ENCODE data around the gene CHST3.

Gene CHST3

GRCh38 chr10:72013202-72013945 is 49.2 kb downstream of the CHST3 start:
- Histone ChIP-seq H3K27ac (ENCODE audit: low read depth, low read length) (no peak overlapping the region), H3K4me1 (ENCODE audit: control insufficient read depth, insufficient read depth, low read length, unreplicated experiment) (peaks cover 33% of the 10 kb centered on the region)

GRCh38 chr10:72014197-72014596 is 50.0 kb downstream of the CHST3 start:
- peaks cover 24% of the 10 kb centered on the region for H3K4me1 ChIP-seq (ENCODE audit: control insufficient read depth, insufficient read depth, low read length, unreplicated experiment)
- H3K36me3 ChIP-seq (ENCODE audit: insufficient read depth, low read length), result no peaks in the 10 kb centered on the region
- no peaks in the 10 kb centered on the region for H3K79me2 ChIP-seq (ENCODE audit: control insufficient read depth, insufficient read depth, low read length, unreplicated experiment)
- H3K4me3 ChIP-seq (ENCODE audit: low read depth, low read length), result no peak overlapping the region
- H3K27me3 ChIP-seq (ENCODE audit: insufficient read depth, low read length), result no peaks in the 10 kb centered on the region
- no peak overlapping the region for H3K27ac ChIP-seq (ENCODE audit: low read depth, low read length)
- H2AFZ ChIP-seq (ENCODE audit: low read length, unreplicated experiment), result no peak overlapping the region

More at GRCh38 chr10:72013202-72013945, 49.2 kb downstream of the CHST3 start:
- Histone ChIP-seq H3K36me3 (ENCODE audit: insufficient read depth, low read length) (no peaks in the 10 kb centered on the region), H3K27me3 (ENCODE audit: insufficient read depth, low read length) (no peaks in the 10 kb centered on the region), H3K4me3 (ENCODE audit: low read depth, low read length) (no peak overlapping the region), H3K79me2 (ENCODE audit: control insufficient read depth, insufficient read depth, low read length, unreplicated experiment) (no peaks in the 10 kb centered on the region), H2AFZ (ENCODE audit: low read length, unreplicated experiment) (no peak overlapping the region)

- H3K4me3 ChIP-seq (ENCODE audit: low read depth, low read length), result no peak overlapping the region
- no peaks in the 10 kb centered on the region for H3K27me3 ChIP-seq (ENCODE audit: insufficient read depth, low read length)
- H3K4me1 ChIP-seq (ENCODE audit: control insufficient read depth, insufficient read depth, low read length, unreplicated experiment), result peaks cover 18% of the 10 kb centered on the region
- no peaks in the 10 kb centered on the region for H3K36me3 ChIP-seq (ENCODE audit: insufficient read depth, low read length)
- H3K27ac ChIP-seq (ENCODE audit: low read depth, low read length), result no peak overlapping the region
- H3K79me2 ChIP-seq (ENCODE audit: control insufficient read depth, insufficient read depth, low read length, unreplicated experiment), result no peaks in the 10 kb centered on the region
- H2AFZ ChIP-seq (ENCODE audit: low read length, unreplicated experiment), result no peak overlapping the region
Observed at GRCh38 chr10:72014785-72015480, 50.7 kb downstream of the CHST3 start.

- Histone ChIP-seq H2AFZ (ENCODE audit: low read length, unreplicated experiment) (no peak overlapping the region), H3K36me3 (ENCODE audit: insufficient read depth, low read length) (no peaks in the 10 kb centered on the region), H3K4me1 (ENCODE audit: control insufficient read depth, insufficient read depth, low read length, unreplicated experiment) (peaks cover 11% of the 10 kb centered on the region), H3K79me2 (ENCODE audit: control insufficient read depth, insufficient read depth, low read length, unreplicated experiment) (no peaks in the 10 kb centered on the region), H3K27ac (ENCODE audit: low read depth, low read length) (no peak overlapping the region), H3K27me3 (ENCODE audit: insufficient read depth, low read length) (no peaks in the 10 kb centered on the region), H3K4me3 (ENCODE audit: low read depth, low read length) (no peak overlapping the region)
Observed at GRCh38 chr10:72015841-72016240, 51.6 kb downstream of the CHST3 start.

GRCh38 chr10:72016608-72017300 is 52.6 kb downstream of the CHST3 start:
- H3K4me3 ChIP-seq (ENCODE audit: low read depth, low read length), result no peak overlapping the region
- no peak overlapping the region for H2AFZ ChIP-seq (ENCODE audit: low read length, unreplicated experiment)
- H3K79me2 ChIP-seq (ENCODE audit: control insufficient read depth, insufficient read depth, low read length, unreplicated experiment), result no peaks in the 10 kb centered on the region
- no peak overlapping the region for H3K27ac ChIP-seq (ENCODE audit: low read depth, low read length)
- H3K27me3 ChIP-seq (ENCODE audit: insufficient read depth, low read length), result no peaks in the 10 kb centered on the region
- no peaks in the 10 kb centered on the region for H3K36me3 ChIP-seq (ENCODE audit: insufficient read depth, low read length)
- H3K4me1 ChIP-seq (ENCODE audit: control insufficient read depth, insufficient read depth, low read length, unreplicated experiment), result peaks cover 11% of the 10 kb centered on the region

- Histone ChIP-seq H3K4me1 (ENCODE audit: control insufficient read depth, insufficient read depth, low read length, unreplicated experiment) (peaks cover 11% of the 10 kb centered on the region), H2AFZ (ENCODE audit: low read length, unreplicated experiment) (no peak overlapping the region), H3K36me3 (ENCODE audit: insufficient read depth, low read length) (no peaks in the 10 kb centered on the region), H3K79me2 (ENCODE audit: control insufficient read depth, insufficient read depth, low read length, unreplicated experiment) (no peaks in the 10 kb centered on the region), H3K27me3 (ENCODE audit: insufficient read depth, low read length) (no peaks in the 10 kb centered on the region), H3K4me3 (ENCODE audit: low read depth, low read length) (no peak overlapping the region), H3K27ac (ENCODE audit: low read depth, low read length) (no peak overlapping the region)
Observed at GRCh38 chr10:72019085-72019876, 55.1 kb downstream of the CHST3 start.

GRCh38 chr10:72020914-72021809 is 57.0 kb downstream of the CHST3 start:
- H3K4me3 ChIP-seq (ENCODE audit: low read depth, low read length), result no peak overlapping the region
- H2AFZ ChIP-seq (ENCODE audit: low read length, unreplicated experiment), result no peak overlapping the region
- no peaks in the 10 kb centered on the region for H3K79me2 ChIP-seq (ENCODE audit: control insufficient read depth, insufficient read depth, low read length, unreplicated experiment)
- H3K27ac ChIP-seq (ENCODE audit: low read depth, low read length), result no peak overlapping the region
- H3K27me3 ChIP-seq (ENCODE audit: insufficient read depth, low read length), result no peaks in the 10 kb centered on the region
- no peaks in the 10 kb centered on the region for H3K36me3 ChIP-seq (ENCODE audit: insufficient read depth, low read length)
- peaks cover 11% of the 10 kb centered on the region for H3K4me1 ChIP-seq (ENCODE audit: control insufficient read depth, insufficient read depth, low read length, unreplicated experiment)

- no peak overlapping the region for H3K27ac ChIP-seq (ENCODE audit: low read depth, low read length)
- H3K4me1 ChIP-seq (ENCODE audit: control insufficient read depth, insufficient read depth, low read length, unreplicated experiment), result peaks cover 10% of the 10 kb centered on the region
- H3K79me2 ChIP-seq (ENCODE audit: control insufficient read depth, insufficient read depth, low read length, unreplicated experiment), result no peaks in the 10 kb centered on the region
- H3K27me3 ChIP-seq (ENCODE audit: insufficient read depth, low read length), result no peaks in the 10 kb centered on the region
- no peak overlapping the region for H3K4me3 ChIP-seq (ENCODE audit: low read depth, low read length)
- H2AFZ ChIP-seq (ENCODE audit: low read length, unreplicated experiment), result no peak overlapping the region
- no peaks in the 10 kb centered on the region for H3K36me3 ChIP-seq (ENCODE audit: insufficient read depth, low read length)
Observed at GRCh38 chr10:72022228-72022627, 58.0 kb downstream of the CHST3 start.

GRCh38 chr10:72024596-72024995 is 60.4 kb downstream of the CHST3 start:
- H3K27ac ChIP-seq (ENCODE audit: low read depth, low read length), result no peak overlapping the region
- H3K4me3 ChIP-seq (ENCODE audit: low read depth, low read length), result no peak overlapping the region

More at GRCh38 chr10:72024596-72024995, 60.4 kb downstream of the CHST3 start:
- no peak overlapping the region for H2AFZ ChIP-seq (ENCODE audit: low read length, unreplicated experiment)
- H3K36me3 ChIP-seq (ENCODE audit: insufficient read depth, low read length), result no peaks in the 10 kb centered on the region
- H3K4me1 ChIP-seq (ENCODE audit: control insufficient read depth, insufficient read depth, low read length, unreplicated experiment), result peaks cover 11% of the 10 kb centered on the region
- no peaks in the 10 kb centered on the region for H3K79me2 ChIP-seq (ENCODE audit: control insufficient read depth, insufficient read depth, low read length, unreplicated experiment)
- no peaks in the 10 kb centered on the region for H3K27me3 ChIP-seq (ENCODE audit: insufficient read depth, low read length)

All from ACC112 (cell line).